Memory B cell (primary cell): ENCODE data around the gene PNPLA5.

Source experiments
- ATAC-seq: fragments of 150-1000 bp; cut with Tn5 transposase; 2 replicates; pipeline ENCODE4 v1.10.0; 2021; ENCODE audit warnings: low read depth, mild to moderate bottlenecking, moderate library complexity
- DNase-seq, 2 donors: peaks; one replicate each; pipeline ENCODE4 v3.0.0; 2022; ENCODE audit warnings: low spot score in 2 of 2
- H3K27ac Mint-ChIP-seq: one replicate; pipeline ENCODE4 v1.8.0; 2022; ENCODE audit warnings: mild to moderate bottlenecking, moderate library complexity, mixed read lengths
- H3K27me3 Mint-ChIP-seq: one replicate; pipeline ENCODE4 v1.8.0; 2022; ENCODE audit warnings: mixed read lengths
- H3K36me3 Mint-ChIP-seq: one replicate; pipeline ENCODE4 v1.8.0; 2022; ENCODE audit warnings: mild to moderate bottlenecking, mixed read lengths
- H3K4me1 Mint-ChIP-seq: one replicate; pipeline ENCODE4 v1.8.0; 2022; ENCODE audit warnings: mixed read lengths
- H3K4me3 Mint-ChIP-seq: one replicate; pipeline ENCODE4 v1.8.0; 2022; ENCODE audit warnings: mild to moderate bottlenecking, moderate library complexity, mixed read lengths
- H3K9me3 Mint-ChIP-seq: one replicate; pipeline ENCODE4 v1.8.0; 2022; ENCODE audit warnings: mixed read lengths

The PNPLA5 gene

GRCh38 chr22:43891360-43892182 is at the start of gene PNPLA5:
PNPLA5 (minus strand) TSS chr22:43892013; CDS start chr22:43891880, 133 bp downstream.
- Mint-ChIP-seq H3K27ac (no peak within 1 kb of the TSS), H3K27me3 (peaks cover 26% of the 10 kb centered on the region)
- ATAC-seq: no peak

GRCh38 chr22:43941449-43941848 is 49.6 kb upstream of the PNPLA5 start:
- DNase-seq (no peak), ATAC-seq (no peak)
- H3K36me3 Mint-ChIP-seq: no peaks in the 10 kb centered on the region
- H3K9me3 Mint-ChIP-seq: peaks cover 5% of the 10 kb centered on the region
- H3K27me3 Mint-ChIP-seq: peaks cover 20% of the 10 kb centered on the region
- no peak overlapping the region for H3K4me3 Mint-ChIP-seq
- H3K27ac Mint-ChIP-seq: no peak overlapping the region
- peaks cover 8% of the 10 kb centered on the region for H3K4me1 Mint-ChIP-seq

More at GRCh38 chr22:43891360-43892182, at the start of gene PNPLA5:
- Mint-ChIP-seq H3K36me3 (no peaks in the 10 kb centered on the region), H3K4me3 (no peak within 1 kb of the TSS), H3K4me1 (no peaks in the 10 kb centered on the region), H3K9me3 (no peaks in the 10 kb centered on the region)
- DNase-seq: no peak

- H3K36me3 Mint-ChIP-seq: no peaks in the 10 kb centered on the region
- no peak overlapping the region for H3K27ac Mint-ChIP-seq
- no peak overlapping the region for H3K4me3 Mint-ChIP-seq
- no peaks in the 10 kb centered on the region for H3K4me1 Mint-ChIP-seq
- H3K9me3 Mint-ChIP-seq: no peaks in the 10 kb centered on the region
- ATAC-seq: no peak
- peaks cover 24% of the 10 kb centered on the region for H3K27me3 Mint-ChIP-seq
- no peak for DNase-seq
These were observed 40.0 kb upstream of the PNPLA5 start for GRCh38 chr22:43931771-43932170.

GRCh38 chr22:43928908-43929307 is 37.1 kb upstream of the PNPLA5 start:
- ATAC-seq (no peak), DNase-seq (no peak)
- no peaks in the 10 kb centered on the region for H3K9me3 Mint-ChIP-seq
- H3K36me3 Mint-ChIP-seq: peaks cover under 1% of the 10 kb centered on the region
- H3K4me3 Mint-ChIP-seq: no peak overlapping the region
- H3K4me1 Mint-ChIP-seq: no peaks in the 10 kb centered on the region
- peaks cover 16% of the 10 kb centered on the region for H3K27me3 Mint-ChIP-seq
- no peak overlapping the region for H3K27ac Mint-ChIP-seq

- Mint-ChIP-seq H3K27me3 (peaks cover 14% of the 10 kb centered on the region), H3K27ac (no peak overlapping the region), H3K4me1 (no peaks in the 10 kb centered on the region), H3K9me3 (no peaks in the 10 kb centered on the region), H3K36me3 (peaks cover 1% of the 10 kb centered on the region), H3K4me3 (no peak overlapping the region)
- DNase-seq (no peak), ATAC-seq (no peak)
These were observed 36.7 kb upstream of the PNPLA5 start for GRCh38 chr22:43928468-43928867.

- H3K27me3 Mint-ChIP-seq: peaks cover 16% of the 10 kb centered on the region
- DNase-seq (no peak), ATAC-seq (no peak)
- H3K9me3 Mint-ChIP-seq: no peaks in the 10 kb centered on the region
- peaks cover 4% of the 10 kb centered on the region for H3K4me1 Mint-ChIP-seq
- H3K27ac Mint-ChIP-seq: no peak overlapping the region
- no peak overlapping the region for H3K4me3 Mint-ChIP-seq
- H3K36me3 Mint-ChIP-seq: peaks cover 1% of the 10 kb centered on the region
These were observed 34.5 kb upstream of the PNPLA5 start for GRCh38 chr22:43926349-43926710.

GRCh38 chr22:43925433-43926348 is 33.9 kb upstream of the PNPLA5 start:
- peaks cover 4% of the 10 kb centered on the region for H3K4me1 Mint-ChIP-seq
- H3K4me3 Mint-ChIP-seq: no peak overlapping the region
- no peaks in the 10 kb centered on the region for H3K9me3 Mint-ChIP-seq
- peaks cover 18% of the 10 kb centered on the region for H3K27me3 Mint-ChIP-seq
- ATAC-seq (no peak), DNase-seq (no peak)
- H3K36me3 Mint-ChIP-seq: peaks cover 1% of the 10 kb centered on the region
- no peak overlapping the region for H3K27ac Mint-ChIP-seq

- no peak for DNase-seq
- ATAC-seq: no peak
- H3K9me3 Mint-ChIP-seq: no peaks in the 10 kb centered on the region
- peaks cover 4% of the 10 kb centered on the region for H3K4me1 Mint-ChIP-seq
- peaks cover 18% of the 10 kb centered on the region for H3K27me3 Mint-ChIP-seq
- no peak overlapping the region for H3K27ac Mint-ChIP-seq
- H3K36me3 Mint-ChIP-seq: peaks cover 1% of the 10 kb centered on the region
- H3K4me3 Mint-ChIP-seq: peak overlapping the region; percentile 72
These were observed 33.1 kb upstream of the PNPLA5 start for GRCh38 chr22:43924877-43925276.

GRCh38 chr22:43923631-43924464 is 32.0 kb upstream of the PNPLA5 start, which contains the start of gene PNPLA3:
PNPLA3 (plus strand) TSS chr22:43923805; CDS start chr22:43923912, 107 bp downstream.
- Mint-ChIP-seq H3K36me3 (peaks cover 1% of the 10 kb centered on the region), H3K4me3 (peak within 1 kb of the TSS; percentile 82), H3K9me3 (no peaks in the 10 kb centered on the region), H3K27me3 (peaks cover 22% of the 10 kb centered on the region), H3K4me1 (peaks cover 4% of the 10 kb centered on the region), H3K27ac (no peak within 1 kb of the TSS)
- peak; percentile 30 to 43 for DNase-seq
- ATAC-seq: peak; percentile 78

- Mint-ChIP-seq H3K36me3 (peaks cover 1% of the 10 kb centered on the region), H3K27me3 (peaks cover 23% of the 10 kb centered on the region), H3K27ac (no peak overlapping the region), H3K9me3 (no peaks in the 10 kb centered on the region), H3K4me3 (peak overlapping the region; percentile 82), H3K4me1 (peaks cover 4% of the 10 kb centered on the region)
- ATAC-seq (peak; percentile 72), DNase-seq (no peak)
These were observed 31.4 kb upstream of the PNPLA5 start for GRCh38 chr22:43923191-43923590.

GRCh38 chr22:43922123-43922522 is 30.3 kb upstream of the PNPLA5 start:
- Mint-ChIP-seq H3K27me3 (peaks cover 30% of the 10 kb centered on the region), H3K4me3 (no peak overlapping the region), H3K9me3 (no peaks in the 10 kb centered on the region), H3K36me3 (peaks cover 1% of the 10 kb centered on the region), H3K27ac (no peak overlapping the region), H3K4me1 (peaks cover 4% of the 10 kb centered on the region)
- DNase-seq (no peak), ATAC-seq (no peak)

- Mint-ChIP-seq H3K4me3 (no peak overlapping the region), H3K27ac (no peak overlapping the region), H3K27me3 (peaks cover 33% of the 10 kb centered on the region), H3K9me3 (no peaks in the 10 kb centered on the region), H3K4me1 (peaks cover 4% of the 10 kb centered on the region), H3K36me3 (peaks cover 1% of the 10 kb centered on the region)
- ATAC-seq: no peak
- DNase-seq: no peak
These were observed 29.6 kb upstream of the PNPLA5 start for GRCh38 chr22:43921370-43921769.

- H3K36me3 Mint-ChIP-seq: peaks cover 1% of the 10 kb centered on the region
- H3K9me3 Mint-ChIP-seq: no peaks in the 10 kb centered on the region
- peaks cover 4% of the 10 kb centered on the region for H3K4me1 Mint-ChIP-seq
- no peak for ATAC-seq
- DNase-seq: no peak
- H3K4me3 Mint-ChIP-seq: no peak overlapping the region
- H3K27me3 Mint-ChIP-seq: peaks cover 28% of the 10 kb centered on the region
- no peak overlapping the region for H3K27ac Mint-ChIP-seq
These were observed 27.5 kb upstream of the PNPLA5 start for GRCh38 chr22:43919106-43919973.
